Amniotic stem cell (primary cell): ENCODE results near the gene NEDD4L.

Experiments
- DNase-seq: peaks from one replicate; lab custom pipeline; 2025; lab: John Stamatoyannopoulos, UW

NEDD4L gene

GRCh38 chr18:58054041-58054781 lies 10.2 kb downstream of the NEDD4L start:
- no peak for DNase-seq

GRCh38 chr18:58055890-58056558 lies 12.0 kb downstream of the NEDD4L start:
- no peak for DNase-seq

GRCh38 chr18:58056852-58057251 lies 12.8 kb downstream of the NEDD4L start:
- no peak for DNase-seq

- DNase-seq, result no peak
Observed at GRCh38 chr18:58057291-58057965, 13.4 kb downstream of the NEDD4L start.

- no peak for DNase-seq
Observed at GRCh38 chr18:58058720-58059119, 14.7 kb downstream of the NEDD4L start.

- no peak for DNase-seq
Observed at GRCh38 chr18:58060254-58060653, 16.2 kb downstream of the NEDD4L start.

- DNase-seq, result no peak
Observed at GRCh38 chr18:58061349-58061748, 17.3 kb downstream of the NEDD4L start.

GRCh38 chr18:58064406-58064998 lies 20.5 kb downstream of the NEDD4L start:
- DNase-seq, result no peak

GRCh38 chr18:58065956-58066355 lies 21.9 kb downstream of the NEDD4L start:
- no peak for DNase-seq

- no peak for DNase-seq
Observed at GRCh38 chr18:58067601-58068000, 23.6 kb downstream of the NEDD4L start.

- DNase-seq, result no peak
Observed at GRCh38 chr18:58069099-58069498, 25.1 kb downstream of the NEDD4L start.

GRCh38 chr18:58069721-58070292 lies 25.8 kb downstream of the NEDD4L start:
- no peak for DNase-seq

GRCh38 chr18:58076052-58076451 lies 32.0 kb downstream of the NEDD4L start:
- no peak for DNase-seq

GRCh38 chr18:58077329-58077728 lies 33.3 kb downstream of the NEDD4L start:
- DNase-seq, result no peak

GRCh38 chr18:58078889-58079573 lies 35.0 kb downstream of the NEDD4L start:
- no peak for DNase-seq

GRCh38 chr18:58080451-58080850 lies 36.4 kb downstream of the NEDD4L start:
- no peak for DNase-seq

- DNase-seq, result no peak
Observed at GRCh38 chr18:58087928-58088690, 44.1 kb downstream of the NEDD4L start.

- no peak for DNase-seq
Observed at GRCh38 chr18:58088691-58089065, 44.7 kb downstream of the NEDD4L start.

- DNase-seq, result no peak
Observed at GRCh38 chr18:58091099-58091611, 47.1 kb downstream of the NEDD4L start.

GRCh38 chr18:58093311-58093803 lies 49.3 kb downstream of the NEDD4L start:
- DNase-seq, result no peak

- DNase-seq, result no peak
Observed at GRCh38 chr18:58095222-58095621, 51.2 kb downstream of the NEDD4L start.
